ENCODE measurements around the gene IMPACT.

The IMPACT gene

DNA sequence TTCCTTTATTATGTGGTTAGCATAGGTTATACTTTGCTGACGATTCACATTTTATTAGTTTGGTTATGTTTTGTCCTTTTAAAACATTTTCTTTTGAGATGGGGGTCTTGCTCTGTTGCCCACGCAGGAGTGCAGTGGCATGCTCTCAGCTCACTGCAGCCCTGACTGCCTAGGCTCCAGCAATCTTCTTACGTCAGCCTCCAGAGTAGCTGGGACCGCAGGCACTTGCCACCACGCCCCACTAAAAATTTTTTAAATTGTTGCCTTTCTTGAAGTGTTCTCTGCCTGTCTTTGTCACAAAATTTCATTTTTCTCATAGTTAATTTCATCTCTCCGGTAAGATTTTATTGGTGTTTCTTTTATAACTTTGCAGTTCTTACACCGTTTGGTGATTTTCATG is 52.9 kb downstream of the IMPACT start:
- ATAC-seq = no peak
- no peak for DNase-seq

DNA sequence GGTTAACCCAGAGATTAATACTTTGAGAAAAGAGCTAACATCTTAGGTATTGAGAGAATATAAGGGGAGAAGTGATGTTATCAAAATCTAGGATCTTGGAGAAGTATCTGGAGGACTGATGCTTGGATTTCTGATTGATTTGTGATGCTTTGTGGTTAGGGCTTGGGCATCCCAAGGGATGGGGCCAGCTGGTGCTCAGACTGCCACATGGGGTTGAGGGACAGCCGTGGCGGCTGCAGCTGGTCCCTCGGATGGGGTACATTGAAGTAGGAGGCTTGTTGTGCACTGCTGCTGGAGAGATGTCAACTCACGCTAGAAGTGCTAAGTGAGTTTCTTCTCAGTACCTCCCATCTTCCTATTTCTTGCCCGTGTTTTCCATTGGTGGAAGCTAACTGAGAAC is 56.4 kb downstream of the IMPACT start:
- ATAC-seq (no peak), DNase-seq (no peak)

DNA sequence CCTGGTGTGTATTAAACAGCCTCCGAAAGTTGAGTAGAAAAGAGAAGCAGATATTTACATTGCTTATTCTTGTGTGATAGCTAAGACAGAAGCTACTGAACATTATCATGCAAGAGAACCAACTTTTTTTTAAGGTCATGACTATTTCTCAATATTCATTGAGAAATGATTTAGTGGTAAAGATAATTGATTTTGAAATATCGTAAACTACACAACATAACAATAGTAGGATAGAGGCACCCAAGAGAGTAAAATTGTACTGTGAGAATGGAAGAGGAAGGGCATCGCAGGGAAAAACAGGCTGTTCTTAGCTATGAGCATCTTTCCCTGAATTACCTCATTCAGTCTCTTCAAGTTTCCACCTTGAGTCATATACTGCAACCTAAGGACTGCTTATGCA is 59.2 kb downstream of the IMPACT start:
- no peak for DNase-seq
- no peak for ATAC-seq

DNA sequence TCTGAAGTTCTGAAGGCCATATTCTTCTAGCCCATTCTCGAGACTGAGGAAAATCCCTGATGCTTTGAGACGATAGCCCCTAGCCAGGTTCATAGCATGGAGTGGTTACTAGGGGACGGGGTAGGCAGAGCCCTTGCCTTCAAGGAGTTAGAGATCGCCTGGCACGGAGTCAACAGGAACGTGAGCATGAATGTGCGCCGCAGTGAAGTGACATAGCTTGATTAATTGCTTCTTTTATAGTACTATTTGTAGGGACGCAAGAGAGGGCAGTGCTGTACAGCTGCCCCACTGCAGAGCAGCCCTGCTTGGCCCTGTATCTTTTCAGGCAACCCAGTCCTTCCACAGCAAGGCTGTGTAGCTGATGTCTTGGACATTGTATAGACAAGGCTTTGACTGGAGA is 60.2 kb downstream of the IMPACT start:
- DNase-seq (no peak), ATAC-seq (no peak)

DNA sequence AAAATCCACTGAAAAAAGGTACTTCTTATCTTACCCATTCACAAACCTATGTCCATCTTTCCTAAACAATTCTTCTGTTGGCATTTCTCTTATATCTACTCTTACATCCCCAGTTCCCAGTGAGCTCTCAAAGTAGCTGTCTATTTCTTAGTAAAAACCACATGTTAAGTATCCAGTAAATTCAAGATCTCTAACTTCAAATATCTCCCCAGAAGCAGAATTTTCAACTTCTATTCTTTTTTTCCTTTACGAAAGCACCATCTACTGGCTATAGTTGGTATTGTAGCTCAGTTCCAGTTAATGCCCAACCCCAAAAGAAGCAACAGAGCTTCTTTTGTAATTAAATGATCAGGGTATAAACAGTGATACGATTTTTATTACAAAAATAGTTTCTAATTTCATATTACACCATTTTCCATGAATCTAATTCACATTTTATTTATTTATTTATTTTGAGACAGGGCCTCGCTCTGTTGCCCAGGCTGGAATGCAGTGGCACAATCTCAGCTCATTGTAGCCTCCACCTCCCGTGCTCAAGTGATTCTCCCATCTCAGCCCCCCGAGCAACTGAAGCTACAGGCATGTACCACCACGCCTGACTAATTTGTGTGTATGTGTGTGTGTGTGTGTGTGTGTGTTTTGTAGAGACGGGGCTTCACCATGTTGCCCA is 62.5 kb downstream of the IMPACT start:
- ATAC-seq (no peak), DNase-seq (no peak)

DNA sequence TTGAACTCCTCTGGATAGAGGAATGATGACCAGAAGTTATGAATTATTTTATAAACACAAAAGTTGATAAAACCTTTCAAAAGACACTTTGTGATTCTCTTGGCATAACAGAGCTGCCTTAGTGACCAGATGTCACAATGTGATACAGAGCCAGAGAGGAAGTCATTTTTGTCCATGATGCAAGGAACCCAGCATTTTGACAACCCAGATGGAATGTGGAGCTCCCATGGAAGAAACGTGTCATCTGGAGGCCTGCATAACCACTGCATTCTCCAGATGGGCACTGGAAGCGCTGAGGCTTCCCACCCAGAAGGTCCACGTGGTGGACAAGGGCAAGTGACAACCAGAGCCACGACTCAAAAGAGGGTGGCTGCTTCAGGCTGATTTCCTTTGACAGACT is 64.1 kb downstream of the IMPACT start:
- DNase-seq (no peak), ATAC-seq (no peak)

DNA sequence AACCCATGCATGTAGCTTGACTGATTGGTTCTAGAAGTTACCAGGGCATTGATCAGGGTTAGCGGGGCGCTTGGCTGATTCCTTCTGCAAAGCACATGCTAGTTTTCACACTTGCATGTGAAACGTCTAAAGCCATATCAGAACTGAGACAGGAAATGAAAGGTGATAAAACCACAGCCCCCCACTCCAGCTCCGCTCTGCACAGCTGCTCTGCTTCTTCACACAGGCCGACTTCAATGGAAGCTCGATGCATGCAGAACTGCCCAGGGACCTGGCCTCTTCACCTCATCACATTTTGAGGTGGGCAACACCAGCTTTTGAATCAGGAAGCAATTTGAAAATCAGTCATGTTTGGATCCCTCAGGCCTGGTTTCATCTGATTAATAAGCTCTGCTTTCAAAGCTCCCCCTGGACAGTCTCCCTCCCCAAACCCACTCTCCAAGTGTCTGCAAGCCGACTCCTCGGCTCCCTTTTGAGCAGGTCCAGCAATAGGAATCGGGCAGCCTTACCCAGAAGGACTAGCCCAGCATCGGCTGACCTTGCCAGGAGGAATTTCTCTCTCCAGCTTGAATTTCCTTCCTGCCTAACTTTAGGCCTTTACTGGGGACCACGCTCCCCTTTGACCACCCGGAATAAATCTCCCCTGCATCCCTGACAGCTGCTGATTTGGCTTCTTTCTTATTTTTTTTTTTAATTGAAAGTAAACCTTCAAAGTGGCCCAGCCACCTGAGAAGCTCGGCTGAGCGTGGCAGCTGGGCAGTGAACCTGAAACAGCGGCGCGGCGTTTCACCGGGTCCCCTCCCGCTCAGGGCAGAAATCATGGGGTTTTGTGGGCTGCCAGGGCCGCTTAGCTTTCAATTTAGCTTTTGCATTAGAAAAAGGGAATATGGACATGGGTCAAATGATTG is 65.7 kb downstream of the IMPACT start:
- DNase-seq (peak; percentile 13), ATAC-seq (peak; percentile 47)

DNA sequence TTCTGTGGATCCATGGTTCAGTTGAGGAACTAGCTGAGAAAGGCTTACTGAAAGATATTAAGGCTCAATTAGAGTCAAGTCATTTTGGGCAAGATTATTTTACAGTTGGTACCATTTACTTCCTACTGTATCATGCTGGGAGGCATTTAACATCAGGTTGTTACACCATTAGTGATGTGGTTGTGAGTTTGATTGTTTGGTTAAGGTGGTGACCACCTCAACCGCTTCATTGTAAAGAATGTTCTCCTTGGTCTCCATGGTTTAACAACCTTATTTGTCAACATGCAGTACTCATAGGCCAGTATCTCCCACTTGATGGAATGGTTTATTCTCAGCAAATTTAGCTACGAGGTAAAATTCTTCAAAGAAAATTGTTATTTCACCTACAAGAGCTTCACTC is 68.1 kb downstream of the IMPACT start:
- no peak for ATAC-seq
- DNase-seq = no peak

GRCh38 chr18:24497031-24497754 is 70.7 kb downstream of the IMPACT start:
- ATAC-seq = no peak
- no peak for DNase-seq

DNA sequence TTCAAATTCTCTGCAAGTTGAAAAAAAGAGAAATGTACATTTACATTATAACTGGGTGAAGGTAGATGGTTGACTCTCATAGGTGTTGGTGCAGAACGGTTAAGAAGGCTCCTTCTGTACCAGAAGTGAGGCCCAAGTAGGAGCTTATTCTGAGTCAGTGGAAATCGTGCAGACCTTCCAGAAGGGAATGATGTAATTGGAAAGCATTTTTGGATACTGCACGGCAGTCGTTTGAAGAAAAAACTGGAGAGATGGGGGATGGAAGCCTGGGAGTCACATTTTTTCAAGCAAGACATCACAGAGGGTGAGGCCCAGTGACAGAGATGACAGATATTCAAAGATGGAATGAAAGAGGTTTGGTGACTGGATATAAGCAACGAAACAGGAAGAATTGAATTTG is 73.3 kb downstream of the IMPACT start:
- DNase-seq (no peak), ATAC-seq (no peak)

- no peak for DNase-seq
- no peak for ATAC-seq
These were observed 73.7 kb downstream of the IMPACT start for GRCh38 chr18:24500217-24500616.

- DNase-seq (no peak), ATAC-seq (no peak)
These were observed 74.3 kb downstream of the IMPACT start for GRCh38 chr18:24500766-24501165.

DNA sequence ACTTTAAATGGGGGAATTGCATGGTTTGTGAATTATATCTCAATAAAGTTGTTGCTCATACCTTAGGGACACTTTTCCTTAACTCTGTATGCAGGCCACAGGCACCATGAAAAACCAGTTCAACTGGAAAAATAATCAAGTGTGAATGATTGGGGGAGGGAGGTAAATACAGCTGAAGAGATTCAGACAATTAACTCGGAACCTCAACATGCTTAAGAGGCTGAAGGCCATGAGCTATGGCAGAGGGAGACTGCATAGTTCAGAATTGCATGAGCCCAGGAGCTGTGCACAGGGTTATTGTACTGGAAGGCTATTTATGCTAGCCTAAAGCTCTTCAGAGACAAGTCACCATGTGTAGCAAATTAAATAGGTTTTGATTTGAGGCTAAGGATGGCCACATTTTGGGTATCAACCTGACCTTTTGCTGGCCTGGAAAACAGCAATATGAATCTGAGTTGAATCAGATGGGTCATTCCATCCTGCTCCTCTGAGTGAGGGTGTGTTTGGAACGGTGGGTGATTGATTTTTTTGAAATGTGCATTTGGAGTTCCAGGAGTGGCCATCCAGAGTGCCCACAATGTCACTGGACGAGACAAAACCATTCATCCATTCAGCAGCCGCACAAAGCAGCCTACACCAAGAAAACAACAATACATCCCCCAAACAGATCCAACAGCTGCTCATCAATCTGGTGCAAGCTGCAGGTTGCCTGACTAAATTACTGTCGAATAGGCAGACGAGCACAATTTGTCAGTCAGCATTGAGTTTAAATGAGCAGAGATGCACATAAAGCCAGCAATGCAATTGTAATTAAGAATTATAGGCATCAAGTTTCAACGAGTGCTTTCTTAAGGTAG is 76.4 kb downstream of the IMPACT start:
- DNase-seq = no peak

More for the DNA sequence above, 76.4 kb downstream of the IMPACT start:
- ATAC-seq = no peak
